Neuronal stem cell (in vitro differentiated cells): Measurements from ENCODE around the gene POTEJ.
"Not testable (repeated sequence)": the region's sequence is repeated elsewhere in the genome, so short reads cannot be mapped to it uniquely, and the experiment has no call there.

ENCODE experiments used
- DNase-seq: peaks from one replicate; pipeline ENCODE4 v3.0.0-alpha.2; 2013; ENCODE audit warnings: low spot score
- H2AFZ ChIP-seq: one replicate; pipeline ENCODE4 v1.6.1; 2013; ENCODE audit warnings: mild to moderate bottlenecking, low read length, inconsistent platforms
- H2AK5ac ChIP-seq: 2 replicates; pipeline ENCODE4 v1.6.1; 2013; ENCODE audit warnings: low read depth, mild to moderate bottlenecking, inconsistent platforms, low read length, moderate library complexity, mixed read lengths
- H2BK120ac ChIP-seq: 2 replicates; pipeline ENCODE4 v1.6.1; 2013; ENCODE audit warnings: low read depth, mild to moderate bottlenecking, inconsistent platforms, low read length, moderate library complexity, mixed read lengths
- H2BK12ac ChIP-seq: one replicate; pipeline ENCODE4 v1.6.1; 2013; ENCODE audit warnings: low read length, inconsistent platforms
- H2BK15ac ChIP-seq: 2 replicates; pipeline ENCODE4 v1.6.1; 2013; ENCODE audit warnings: mild to moderate bottlenecking, low read length, inconsistent platforms, mixed read lengths
- H2BK5ac ChIP-seq: one replicate; pipeline ENCODE4 v1.6.1; 2013; ENCODE audit warnings: inconsistent platforms, mild to moderate bottlenecking, low read length, moderate library complexity
- H3K14ac ChIP-seq: one replicate; pipeline ENCODE4 v1.6.1; 2013; ENCODE audit warnings: low read length, inconsistent platforms
- H3K18ac ChIP-seq: 2 replicates; pipeline ENCODE4 v1.6.1; 2013; ENCODE audit warnings: low read length, inconsistent platforms
- H3K23ac ChIP-seq: 2 replicates; pipeline ENCODE4 v1.6.1; 2013; ENCODE audit warnings: low read depth, mild to moderate bottlenecking, mixed read lengths, low read length, inconsistent platforms; ENCODE audit not compliant: poor library complexity
- H3K27ac ChIP-seq: replicated peaks from 3 replicates; pipeline ENCODE4 v1.5.1; 2013; ENCODE audit warnings: low read length, inconsistent platforms
- H3K27me3 ChIP-seq, 3 experiments: 2 replicates each; pipeline ENCODE4 v1.6.1; 2013; ENCODE audit warnings: low read length in 3 of 3, mild to moderate bottlenecking in 2 of 3, inconsistent platforms in 1 of 3, low read depth in 1 of 3, mixed read lengths in 1 of 3, moderate library complexity in 1 of 3; ENCODE audit not compliant: control insufficient read depth in 3 of 3, insufficient read depth in 3 of 3
- H3K36me3 ChIP-seq, 2 donors: replicated peaks in 1 of 2; 2 replicates each; pipeline ENCODE4 v1.6.1; 2013; ENCODE audit warnings: low read length in 2 of 2; ENCODE audit not compliant: control insufficient read depth in 2 of 2, insufficient read depth in 2 of 2
- H3K4ac ChIP-seq: 2 replicates; pipeline ENCODE4 v1.6.1; 2013; ENCODE audit warnings: inconsistent platforms, mild to moderate bottlenecking, low read length, moderate library complexity
- H3K4me1 ChIP-seq, 2 donors: 1 replicate in 1 of 2; 2 replicates in 1 of 2; pipeline ENCODE4 v1.6.1; 2013; ENCODE audit warnings: low read length in 2 of 2, low read depth in 1 of 2; ENCODE audit not compliant: control insufficient read depth in 2 of 2, insufficient read depth in 1 of 2
- H3K4me2 ChIP-seq: one replicate; pipeline ENCODE4 v1.6.1; 2013; ENCODE audit warnings: mild to moderate bottlenecking, low read length, inconsistent platforms; ENCODE audit not compliant: insufficient read depth, poor library complexity, severe bottlenecking
- H3K4me3 ChIP-seq, 2 donors: 2 replicates each; pipeline ENCODE4 v1.5.1; 2013; ENCODE audit warnings: low read length in 2 of 2, mild to moderate bottlenecking in 2 of 2, inconsistent platforms in 1 of 2, moderate library complexity in 1 of 2
- H3K79me1 ChIP-seq: one replicate; pipeline ENCODE4 v1.6.1; 2013; ENCODE audit warnings: low read depth, mild to moderate bottlenecking, inconsistent platforms, low read length, moderate library complexity
- H3K9ac ChIP-seq: one replicate; pipeline ENCODE4 v1.6.1; 2013; ENCODE audit warnings: mild to moderate bottlenecking, low read depth, low read length, inconsistent platforms; ENCODE audit not compliant: poor library complexity
- H3K9me3 ChIP-seq, 2 donors: replicated peaks in 1 of 2; 2 replicates each; pipeline versions ENCODE3 to v1.6.1; 2013; ENCODE audit warnings: low read length in 2 of 2, mild to moderate bottlenecking in 2 of 2, inconsistent platforms in 1 of 2, low read depth in 1 of 2, mixed read lengths in 1 of 2, moderate library complexity in 1 of 2; ENCODE audit not compliant: control insufficient read depth in 2 of 2, insufficient read depth in 1 of 2
- H4K8ac ChIP-seq: one replicate; pipeline ENCODE4 v1.6.1; 2013; ENCODE audit warnings: low read depth, mild to moderate bottlenecking, inconsistent platforms, low read length, moderate library complexity
- H4K91ac ChIP-seq: one replicate; pipeline ENCODE4 v1.6.1; 2013; ENCODE audit warnings: low read length, low read depth, mild to moderate bottlenecking, inconsistent platforms; ENCODE audit not compliant: poor library complexity
- WGBS, 2 donors: extraction: QIAGEN DNeasy Blood & Tissue Kit; methylation state at CpG; one replicate each; pipeline ENCODE4 v1.1.7; 2013; ENCODE audit warnings: missing lambda C conversion rate in 2 of 2, mixed read lengths in 1 of 2; ENCODE audit not compliant: insufficient read length in 2 of 2, insufficient replicate concordance in 1 of 2; ENCODE audit errors: extremely low coverage in 2 of 2; 5-methylcytosine and 5-hydroxymethylcytosine counted together

Gene POTEJ

DNA sequence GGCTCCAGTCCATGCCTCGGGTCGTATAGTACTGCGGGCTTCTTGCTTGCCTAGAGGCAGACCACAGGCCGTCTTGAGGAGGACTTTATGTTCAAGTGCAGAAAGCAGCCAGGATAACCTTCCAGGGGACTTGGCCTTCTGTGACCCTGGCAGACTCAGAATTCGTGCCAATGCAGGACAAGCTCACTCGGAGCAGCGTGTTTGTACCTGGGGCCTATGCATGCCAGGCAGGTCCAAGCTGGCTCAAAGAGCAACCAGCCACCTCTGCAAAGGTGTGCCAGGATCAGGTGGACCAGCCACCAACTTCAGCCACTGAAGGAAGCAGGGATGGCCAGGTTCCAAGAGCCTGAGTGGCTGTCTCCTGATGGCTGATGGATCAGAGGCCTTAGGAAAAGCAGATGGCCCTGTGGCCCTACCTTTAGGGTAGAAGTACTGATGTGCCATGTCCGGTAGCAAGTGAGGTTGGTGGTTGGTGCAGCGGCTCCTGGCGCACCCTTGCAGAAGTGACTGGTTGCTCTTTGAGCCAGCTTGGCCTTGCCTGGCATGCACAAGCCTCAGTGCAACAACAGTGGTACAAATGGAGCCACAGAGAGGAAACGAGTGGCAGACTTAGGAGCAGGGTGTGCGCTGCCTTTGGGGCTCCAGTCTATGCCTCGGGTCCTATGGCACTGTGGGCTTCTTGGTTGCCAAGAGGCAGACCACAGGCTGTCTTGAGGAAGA, 58.9 kb downstream of the POTEJ start:
- not testable (repeated sequence) for H2BK12ac ChIP-seq, H3K9ac ChIP-seq, H3K14ac ChIP-seq, H2AFZ ChIP-seq, H3K4ac ChIP-seq, H3K23ac ChIP-seq, H3K27me3 ChIP-seq, H4K8ac ChIP-seq, H3K36me3 ChIP-seq, H2BK120ac ChIP-seq, H3K9me3 ChIP-seq, H2BK15ac ChIP-seq, H2BK5ac ChIP-seq, H3K18ac ChIP-seq, H3K4me3 ChIP-seq, H3K27ac ChIP-seq, H2AK5ac ChIP-seq, H3K4me1 ChIP-seq, H3K4me2 ChIP-seq, DNase-seq, H4K91ac ChIP-seq, H3K79me1 ChIP-seq
- WGBS, 2 donors: no CpG with 5 or more reads among the region's 13 CpGs

DNA sequence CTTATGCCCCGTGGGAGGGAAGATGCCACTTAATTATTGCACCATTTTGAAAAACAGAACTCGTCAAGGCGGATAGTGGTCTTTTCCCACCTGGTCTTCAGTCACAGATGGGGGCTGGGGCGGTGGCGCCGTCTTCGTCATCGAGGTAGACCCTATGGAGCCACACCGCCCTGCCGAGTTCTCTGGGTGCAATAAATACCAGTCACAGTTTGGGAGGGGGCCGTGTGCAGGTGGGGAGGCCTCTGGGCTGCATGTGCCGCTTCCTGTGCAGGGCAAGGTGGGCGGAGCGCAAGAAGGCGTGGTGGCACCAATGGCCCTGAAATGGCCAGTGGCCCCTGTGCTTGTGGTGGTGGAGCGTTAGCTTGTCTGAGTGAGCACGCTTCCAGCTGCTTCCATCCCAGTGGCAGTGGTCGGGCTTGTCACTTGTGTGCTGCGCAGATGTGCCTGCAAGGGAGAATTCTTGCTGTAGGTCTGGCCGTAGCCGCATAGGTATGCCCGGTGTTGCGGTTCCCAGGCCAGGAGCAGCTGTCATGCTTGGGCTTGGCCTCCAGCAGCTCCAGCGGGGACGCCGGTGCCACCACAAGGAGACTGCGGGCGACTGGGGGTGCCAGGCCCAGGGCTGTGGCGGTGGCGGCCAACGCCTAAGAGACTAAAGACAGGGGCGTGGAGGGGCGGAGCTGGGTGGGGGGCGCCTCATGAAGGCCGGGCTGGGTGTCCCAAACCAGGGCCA, 81.0 kb downstream of the POTEJ start:
- not testable (repeated sequence) for H3K79me1 ChIP-seq, H3K23ac ChIP-seq, H3K4me2 ChIP-seq, H4K8ac ChIP-seq, H3K27ac ChIP-seq, H3K36me3 ChIP-seq, H2BK120ac ChIP-seq, H2AFZ ChIP-seq, H2BK15ac ChIP-seq, H3K14ac ChIP-seq, H3K9me3 ChIP-seq, H3K18ac ChIP-seq, H2BK5ac ChIP-seq, H2BK12ac ChIP-seq, H4K91ac ChIP-seq, H3K9ac ChIP-seq, H3K4ac ChIP-seq, H2AK5ac ChIP-seq, H3K4me1 ChIP-seq, H3K4me3 ChIP-seq, H3K27me3 ChIP-seq, DNase-seq
- no CpG with 5 or more reads among the region's 35 CpGs for WGBS, 2 donors

DNA sequence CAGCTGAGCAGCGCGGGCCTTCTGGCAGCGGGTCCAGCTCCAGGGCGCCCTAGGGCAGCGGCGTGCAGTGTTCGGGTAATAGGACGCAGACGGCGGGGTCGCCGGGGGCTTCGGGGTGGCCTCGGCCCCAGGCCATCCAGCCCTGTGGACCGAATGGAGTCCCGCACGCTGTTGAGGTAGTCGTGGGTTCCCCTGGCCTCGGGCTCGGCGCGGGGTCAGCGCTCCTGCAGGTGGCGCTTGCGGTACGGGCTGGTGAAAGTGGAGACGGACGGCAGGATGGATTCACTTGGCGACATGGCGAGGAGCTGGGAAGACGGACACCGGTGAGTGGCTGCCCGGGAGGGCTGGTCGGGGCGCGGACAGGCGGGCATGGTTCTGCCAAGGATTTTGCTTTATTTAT, 82.2 kb downstream of the POTEJ start:
- H3K9ac ChIP-seq, H3K23ac ChIP-seq, H3K27me3 ChIP-seq, H3K14ac ChIP-seq, H2BK120ac ChIP-seq, H2BK15ac ChIP-seq, H3K9me3 ChIP-seq, H2AFZ ChIP-seq, H4K8ac ChIP-seq, H3K18ac ChIP-seq, H2AK5ac ChIP-seq, H2BK5ac ChIP-seq, H3K27ac ChIP-seq, H2BK12ac ChIP-seq, H3K4ac ChIP-seq, H3K4me3 ChIP-seq, DNase-seq, H3K79me1 ChIP-seq, H3K4me1 ChIP-seq, H4K91ac ChIP-seq, H3K36me3 ChIP-seq: not testable (repeated sequence)
- no CpG with 5 or more reads among the region's 37 CpGs for WGBS, 2 donors
- H3K4me2 ChIP-seq: peak overlapping the region; percentile 40

DNA sequence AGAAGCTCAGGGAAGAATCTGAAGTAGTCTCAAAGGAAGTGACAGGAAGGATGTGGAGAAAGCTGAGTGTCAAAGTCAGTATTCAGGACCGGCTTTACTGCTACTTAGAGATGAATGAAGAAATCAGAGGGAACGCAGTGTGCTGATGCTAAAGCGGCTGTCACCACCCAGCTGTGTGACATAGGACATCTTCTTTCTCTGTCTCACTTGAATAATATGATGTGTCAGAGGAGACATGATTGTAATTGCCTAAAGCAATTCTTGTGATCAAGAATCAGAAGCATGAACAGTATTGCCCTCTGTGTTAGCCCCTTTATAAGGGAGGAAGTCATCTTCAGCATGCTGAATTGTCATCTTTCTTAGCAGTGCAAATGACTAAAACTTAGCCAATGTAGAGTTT, 92.0 kb downstream of the POTEJ start:
- not testable (repeated sequence) for DNase-seq, H3K23ac ChIP-seq, H3K79me1 ChIP-seq, H3K27ac ChIP-seq, H2BK5ac ChIP-seq, H3K18ac ChIP-seq, H2AK5ac ChIP-seq, H2BK120ac ChIP-seq, H2BK15ac ChIP-seq, H3K27me3 ChIP-seq, H2AFZ ChIP-seq, H3K4me1 ChIP-seq, H2BK12ac ChIP-seq, H4K91ac ChIP-seq, H3K36me3 ChIP-seq, H4K8ac ChIP-seq, H3K9me3 ChIP-seq, H3K9ac ChIP-seq, H3K4me3 ChIP-seq, H3K4me2 ChIP-seq, H3K14ac ChIP-seq, H3K4ac ChIP-seq
- WGBS, 2 donors: no CpG with 5 or more reads among the region's 3 CpGs
